Suprapubic skin (tissue), 4 donors: Measurements from ENCODE around the gene RAX2. TPM values are rescaled to one million over a fixed set of nuclear protein-coding genes. Genes with fewer than 3 reads are reported as not detected.
"Not testable (repeated sequence)": the region's sequence is repeated elsewhere in the genome, so short reads cannot be mapped to it uniquely, and the experiment has no call there.

Experiments
- DNase-seq, 2 donors: peaks; one replicate each; pipeline ENCODE4 v3.0.0-alpha.2; 2019; ENCODE audit warnings: low spot score in 2 of 2
- H3K27ac ChIP-seq: fragments of 200-600 bp; sonication (generic); one replicate; pipeline ENCODE4 v1.5.1; 2019
- H3K27me3 ChIP-seq: fragments of 200-600 bp; sonication (generic); one replicate; pipeline ENCODE4 v1.5.1; 2019
- H3K36me3 ChIP-seq: fragments of 200-600 bp; sonication (generic); one replicate; pipeline ENCODE4 v1.5.1; 2019
- H3K4me1 ChIP-seq: fragments of 200-600 bp; sonication (generic); one replicate; pipeline ENCODE4 v1.5.1; 2019
- H3K4me3 ChIP-seq: fragments of 200-600 bp; sonication (generic); one replicate; pipeline ENCODE4 v1.5.1; 2019; ENCODE audit warnings: mild to moderate bottlenecking
- H3K9me3 ChIP-seq: fragments of 200-600 bp; sonication (generic); one replicate; pipeline ENCODE4 v1.5.1; 2019
- EP300 ChIP-seq: sonication (generic); formaldehyde crosslinking; IDR thresholded peaks from one replicate; pipeline ENCODE4 v1.6.1; 2017; ENCODE audit warnings: antibody characterized with exemption
- POLR2A ChIP-seq, 2 donors: fragments of 450-650 bp; IDR thresholded peaks; one replicate each; pipeline ENCODE4 v1.6.1; 2017; ENCODE audit warnings: antibody characterized with exemption in 2 of 2, mild to moderate bottlenecking in 2 of 2, moderate library complexity in 2 of 2
- POLR2AphosphoS5 ChIP-seq, 3 donors: sonication (generic); formaldehyde crosslinking; IDR thresholded peaks; one replicate each; pipeline ENCODE4 v1.6.1; 2017; ENCODE audit warnings: antibody characterized with exemption in 3 of 3
- WGBS: methylation state at CpG from one replicate; pipeline ENCODE4 v1.1.5; 2018; 5-methylcytosine and 5-hydroxymethylcytosine counted together
- total RNA-seq, 4 donors: library from RNA; depleted of rRNA; stranded (reverse); fragments of >200 nt; gene quantifications; one replicate each; pipeline ENCODE4 v1.1.0, GENCODE V29; 2016
- TF ChIP-seq, protein P1 (sequence below), 2 donors: fragments of 200-600 bp in 1 of 2; fragments of 450-650 bp in 1 of 2; sonication (generic) in 1 of 2; IDR thresholded peaks; one replicate each; pipeline ENCODE4 v1.5.1; 2016 to 2019; ENCODE audit warnings: antibody characterized with exemption in 2 of 2, mild to moderate bottlenecking in 1 of 2, moderate library complexity in 1 of 2

The RAX2 gene
- total RNA-seq, 4 donors from 2014 or later = not detected

DNA sequence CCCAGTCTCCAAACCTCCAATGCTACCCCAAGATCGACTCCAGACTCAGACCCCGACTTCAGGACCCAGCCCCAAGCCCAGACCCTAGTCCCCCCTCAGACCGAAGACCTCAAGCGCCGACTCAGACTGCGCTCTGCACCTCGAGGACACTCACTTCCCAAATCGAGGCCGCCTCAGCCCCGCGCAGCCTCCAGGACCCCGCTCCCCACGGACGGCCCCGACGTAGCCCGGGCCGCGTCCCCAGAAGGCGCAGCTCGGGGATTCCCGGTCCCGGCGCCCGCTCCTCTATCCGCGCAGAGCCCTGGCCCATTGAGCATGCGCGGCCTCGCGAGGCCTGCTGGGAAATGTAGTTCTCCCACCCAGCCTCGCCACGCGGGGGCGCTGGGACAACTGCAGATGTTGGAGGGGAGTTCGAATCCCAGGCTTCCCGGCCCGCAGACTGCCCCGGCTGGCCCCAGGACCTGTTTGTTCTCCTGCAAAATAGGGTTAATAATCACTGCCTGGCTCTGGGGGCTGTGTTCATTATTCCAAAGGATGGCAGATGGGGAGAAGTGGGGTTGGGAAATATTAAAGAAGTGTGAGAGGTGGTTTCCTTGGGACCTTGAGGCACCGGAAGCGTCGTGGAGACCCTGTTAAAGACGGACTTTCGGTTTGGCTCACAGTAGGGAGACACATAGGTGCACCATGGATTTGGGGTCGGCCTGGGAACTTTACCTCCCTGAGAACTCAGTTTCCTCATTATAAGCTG lies 10.5 kb downstream of the RAX2 start, which contains the start of gene APBA3:
Gene APBA3, minus strand, starts transcription at position 311 of the 748 bp plus-strand sequence. CDS start 1,428 bp downstream, outside the sequence.
- 8% methylated on average over 10 of the region's 45 CpGs for WGBS
- peaks cover 36% of the 10 kb centered on the region for H3K4me1 ChIP-seq
- H3K27me3 ChIP-seq = no peaks in the 10 kb centered on the region
- no peaks in the 10 kb centered on the region for H3K9me3 ChIP-seq
- DNase-seq = peak; percentile 93 to 94
- peak within 1 kb of the TSS; percentile 98 for H3K27ac ChIP-seq
- peak within 1 kb of the TSS; percentile 88 for H3K4me3 ChIP-seq
- H3K36me3 ChIP-seq = peaks cover 40% of the 10 kb centered on the region
- TF ChIP-seq EP300 = no peak
- TF ChIP-seq POLR2AphosphoS5 (IDR thresholded peaks at IDR 0.05) = peak in 2 of 3 donors; percentile 42 to 47
- TF ChIP-seq, protein P1, sequence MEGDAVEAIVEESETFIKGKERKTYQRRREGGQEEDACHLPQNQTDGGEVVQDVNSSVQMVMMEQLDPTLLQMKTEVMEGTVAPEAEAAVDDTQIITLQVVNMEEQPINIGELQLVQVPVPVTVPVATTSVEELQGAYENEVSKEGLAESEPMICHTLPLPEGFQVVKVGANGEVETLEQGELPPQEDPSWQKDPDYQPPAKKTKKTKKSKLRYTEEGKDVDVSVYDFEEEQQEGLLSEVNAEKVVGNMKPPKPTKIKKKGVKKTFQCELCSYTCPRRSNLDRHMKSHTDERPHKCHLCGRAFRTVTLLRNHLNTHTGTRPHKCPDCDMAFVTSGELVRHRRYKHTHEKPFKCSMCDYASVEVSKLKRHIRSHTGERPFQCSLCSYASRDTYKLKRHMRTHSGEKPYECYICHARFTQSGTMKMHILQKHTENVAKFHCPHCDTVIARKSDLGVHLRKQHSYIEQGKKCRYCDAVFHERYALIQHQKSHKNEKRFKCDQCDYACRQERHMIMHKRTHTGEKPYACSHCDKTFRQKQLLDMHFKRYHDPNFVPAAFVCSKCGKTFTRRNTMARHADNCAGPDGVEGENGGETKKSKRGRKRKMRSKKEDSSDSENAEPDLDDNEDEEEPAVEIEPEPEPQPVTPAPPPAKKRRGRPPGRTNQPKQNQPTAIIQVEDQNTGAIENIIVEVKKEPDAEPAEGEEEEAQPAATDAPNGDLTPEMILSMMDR (IDR thresholded peaks at IDR 0.05) = peak in 1 of 2 donors; percentile 68
- TF ChIP-seq POLR2A (IDR thresholded peaks at IDR 0.05) = peak in 1 of 2 donors; percentile 24

DNA sequence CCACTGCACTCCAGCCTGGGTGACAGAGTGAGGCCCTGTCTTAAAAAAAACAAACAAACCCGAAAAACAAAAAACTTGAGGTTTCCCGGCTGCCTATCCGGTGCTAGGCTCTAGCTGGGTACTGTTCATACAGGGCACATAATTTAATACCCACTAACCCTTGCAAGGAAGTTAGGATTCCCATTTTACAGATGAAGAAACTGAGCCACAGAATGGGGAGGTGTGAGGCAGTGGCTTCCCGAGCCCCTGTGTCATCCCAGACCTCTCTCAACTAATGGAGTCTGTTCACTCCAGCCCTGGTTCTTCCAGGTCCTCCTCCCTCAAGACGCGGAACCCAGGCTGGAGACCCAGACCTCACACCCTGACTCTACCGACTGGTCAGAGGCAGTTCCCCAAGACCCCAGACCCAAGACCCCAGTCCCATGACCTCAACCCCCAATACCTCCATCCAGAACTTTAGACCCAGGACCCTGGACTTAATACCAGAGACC lies 11.1 kb downstream of the RAX2 start:
- no peak for DNase-seq
- H3K27ac ChIP-seq = peak overlapping the region; percentile 69
- no peaks in the 10 kb centered on the region for H3K27me3 ChIP-seq
- TF ChIP-seq POLR2A (IDR thresholded peaks at IDR 0.05) = no peak
- TF ChIP-seq, protein P1 (IDR thresholded peaks at IDR 0.05) = no peak
- H3K4me1 ChIP-seq = peaks cover 36% of the 10 kb centered on the region
- H3K36me3 ChIP-seq = peaks cover 34% of the 10 kb centered on the region
- 27% methylated on average over 7 of the region's 7 CpGs for WGBS
- peak overlapping the region; percentile 88 for H3K4me3 ChIP-seq
- no peaks in the 10 kb centered on the region for H3K9me3 ChIP-seq

GRCh38 chr19:3759482-3760254 lies 12.4 kb downstream of the RAX2 start:
- Histone ChIP-seq H3K4me3 (peak overlapping the region; percentile 3), H3K27ac (no peak overlapping the region), H3K4me1 (peaks cover 36% of the 10 kb centered on the region), H3K36me3 (peaks cover 24% of the 10 kb centered on the region), H3K27me3 (no peaks in the 10 kb centered on the region), H3K9me3 (no peaks in the 10 kb centered on the region)
- 76% methylated on average over 5 of the region's 19 CpGs for WGBS
- TF ChIP-seq POLR2A (IDR thresholded peaks at IDR 0.05) (no peak), POLR2AphosphoS5 (IDR thresholded peaks at IDR 0.05) (no peak), EP300 (no peak)
- TF ChIP-seq, protein P1 (IDR thresholded peaks at IDR 0.05) = no peak
- DNase-seq = no peak

DNA sequence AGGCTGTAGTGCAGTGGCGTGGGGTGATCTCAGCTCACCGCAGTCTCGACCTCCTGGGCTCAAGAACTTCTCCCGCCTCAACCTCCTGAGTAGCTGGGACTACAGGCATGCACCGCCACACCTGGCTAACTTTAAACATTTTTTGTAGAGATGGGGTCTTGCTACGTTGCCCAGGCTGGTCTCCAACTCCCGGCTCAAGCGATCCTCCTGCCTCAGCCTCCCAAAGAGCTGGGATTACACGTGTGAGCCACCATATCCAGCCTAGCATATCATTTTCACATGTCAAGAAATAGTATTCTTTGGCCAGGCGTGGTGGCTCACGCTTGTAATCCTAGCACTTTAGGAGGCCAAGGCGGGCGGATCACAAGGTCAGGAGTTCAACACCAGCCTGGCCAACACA lies 13.7 kb downstream of the RAX2 start:
- not testable (repeated sequence) for H3K27me3 ChIP-seq, H3K27ac ChIP-seq, H3K4me3 ChIP-seq, H3K9me3 ChIP-seq, DNase-seq
- H3K36me3 ChIP-seq = peaks cover 36% of the 10 kb centered on the region
- WGBS = 97% methylated on average over 13 of the region's 13 CpGs
- H3K4me1 ChIP-seq = peaks cover 30% of the 10 kb centered on the region

GRCh38 chr19:3757705-3758104 lies 14.3 kb downstream of the RAX2 start:
- peaks cover 26% of the 10 kb centered on the region for H3K4me1 ChIP-seq
- not testable (repeated sequence) for H3K9me3 ChIP-seq

More at GRCh38 chr19:3757705-3758104, 14.3 kb downstream of the RAX2 start:
- H3K4me3 ChIP-seq, H3K27me3 ChIP-seq, H3K27ac ChIP-seq, DNase-seq: not testable (repeated sequence)
- H3K36me3 ChIP-seq = peaks cover 41% of the 10 kb centered on the region
- WGBS = 98% methylated on average over 7 of the region's 7 CpGs
